ENCODE data around the gene MMP7. TPM values are rescaled to one million over a fixed set of nuclear protein-coding genes. Genes with fewer than 3 reads are reported as not detected.

MMP7 gene
- total RNA-seq, 2 experiments from 2014 or later = not detected

- TF ChIP-seq EZH2phosphoT487 (IDR thresholded peaks at IDR 0.05; ENCODE audit: borderline replicate concordance, low read depth, low read length) = no peak
- TF ChIP-seq, protein P1, sequence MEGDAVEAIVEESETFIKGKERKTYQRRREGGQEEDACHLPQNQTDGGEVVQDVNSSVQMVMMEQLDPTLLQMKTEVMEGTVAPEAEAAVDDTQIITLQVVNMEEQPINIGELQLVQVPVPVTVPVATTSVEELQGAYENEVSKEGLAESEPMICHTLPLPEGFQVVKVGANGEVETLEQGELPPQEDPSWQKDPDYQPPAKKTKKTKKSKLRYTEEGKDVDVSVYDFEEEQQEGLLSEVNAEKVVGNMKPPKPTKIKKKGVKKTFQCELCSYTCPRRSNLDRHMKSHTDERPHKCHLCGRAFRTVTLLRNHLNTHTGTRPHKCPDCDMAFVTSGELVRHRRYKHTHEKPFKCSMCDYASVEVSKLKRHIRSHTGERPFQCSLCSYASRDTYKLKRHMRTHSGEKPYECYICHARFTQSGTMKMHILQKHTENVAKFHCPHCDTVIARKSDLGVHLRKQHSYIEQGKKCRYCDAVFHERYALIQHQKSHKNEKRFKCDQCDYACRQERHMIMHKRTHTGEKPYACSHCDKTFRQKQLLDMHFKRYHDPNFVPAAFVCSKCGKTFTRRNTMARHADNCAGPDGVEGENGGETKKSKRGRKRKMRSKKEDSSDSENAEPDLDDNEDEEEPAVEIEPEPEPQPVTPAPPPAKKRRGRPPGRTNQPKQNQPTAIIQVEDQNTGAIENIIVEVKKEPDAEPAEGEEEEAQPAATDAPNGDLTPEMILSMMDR (conservative IDR thresholded peaks at IDR 0.05; ENCODE audit: low read length) = no peak
- Histone ChIP-seq H3K27ac (ENCODE audit: low read depth, low read length, poor library complexity, severe bottlenecking) (no peak overlapping the region), H3K9me2 (ENCODE audit: insufficient read depth, low read length) (no peaks in the 10 kb centered on the region), H3K4me1 (ENCODE audit: insufficient read depth, low read length, poor library complexity, severe bottlenecking) (peaks cover 5% of the 10 kb centered on the region), H3K4me2 (ENCODE audit: low read length) (no peak overlapping the region), H3K36me3 (ENCODE audit: insufficient read depth, low read length) (no peaks in the 10 kb centered on the region), H4K20me1 (ENCODE audit: insufficient read depth, low read length) (no peaks in the 10 kb centered on the region), H3K9me3 (ENCODE audit: low read length) (peaks cover 21% of the 10 kb centered on the region; the same call in 1 of the 2 replicates), H3K79me2 (ENCODE audit: insufficient read depth, low read depth, low read length) (no peaks in the 10 kb centered on the region), H2AFZ (ENCODE audit: low read length) (no peak overlapping the region), H3K4me3 (ENCODE audit: low read depth, low read length, poor library complexity, severe bottlenecking) (no peak overlapping the region)
- no peak for DNase-seq (ENCODE audit: low spot score)
- intact Hi-C loops (cut with micrococcal nuclease; ENCODE audit: unreplicated experiment) = no loop called here
- POLR2A ChIA-PET = interaction anchor here (0.6 to 1.5 kb wide), 3 partner anchors 13 to 76 kb away, joined by 3 to 5 read pairs (median 4); no protein-coding TSS in a partner anchor
- no TSS peak for BruUV-seq (replicated peaks)
- CTCF ChIA-PET (ENCODE audit: unreplicated experiment) = no interaction called here
These were observed 42.1 kb upstream of the MMP7 start for GRCh38 chr11:102572554-102573220.

GRCh38 chr11:102568851-102569250, 38.3 kb upstream of the MMP7 start:
- Histone ChIP-seq H3K4me3 (ENCODE audit: low read depth, low read length, poor library complexity, severe bottlenecking) (no peak overlapping the region), H3K79me2 (ENCODE audit: insufficient read depth, low read depth, low read length) (no peaks in the 10 kb centered on the region), H3K27ac (ENCODE audit: low read depth, low read length, poor library complexity, severe bottlenecking) (no peak overlapping the region), H4K20me1 (ENCODE audit: insufficient read depth, low read length) (no peaks in the 10 kb centered on the region), H3K9me3 (ENCODE audit: low read length) (peaks cover 22% of the 10 kb centered on the region; the same call in 1 of the 2 replicates), H3K9me2 (ENCODE audit: insufficient read depth, low read length) (no peaks in the 10 kb centered on the region), H2AFZ (ENCODE audit: low read length) (no peak overlapping the region), H3K36me3 (ENCODE audit: insufficient read depth, low read length) (no peaks in the 10 kb centered on the region), H3K4me2 (ENCODE audit: low read length) (no peak overlapping the region), H3K4me1 (ENCODE audit: insufficient read depth, low read length, poor library complexity, severe bottlenecking) (no peaks in the 10 kb centered on the region)
- CTCF ChIA-PET (ENCODE audit: unreplicated experiment) = no interaction called here
- no peak for DNase-seq (ENCODE audit: low spot score)
- intact Hi-C loops (cut with micrococcal nuclease; ENCODE audit: unreplicated experiment) = no loop called here
- POLR2A ChIA-PET = interaction anchor here (0.7 to 1.9 kb wide), 2 partner anchors 9 to 12 kb away, joined by 3 to 10 read pairs; no protein-coding TSS in a partner anchor
- no TSS peak for BruUV-seq (replicated peaks)
- no peak for TF ChIP-seq EZH2phosphoT487 (IDR thresholded peaks at IDR 0.05; ENCODE audit: borderline replicate concordance, low read depth, low read length)
- TF ChIP-seq, protein P1 (conservative IDR thresholded peaks at IDR 0.05; ENCODE audit: low read length) = no peak

DNA sequence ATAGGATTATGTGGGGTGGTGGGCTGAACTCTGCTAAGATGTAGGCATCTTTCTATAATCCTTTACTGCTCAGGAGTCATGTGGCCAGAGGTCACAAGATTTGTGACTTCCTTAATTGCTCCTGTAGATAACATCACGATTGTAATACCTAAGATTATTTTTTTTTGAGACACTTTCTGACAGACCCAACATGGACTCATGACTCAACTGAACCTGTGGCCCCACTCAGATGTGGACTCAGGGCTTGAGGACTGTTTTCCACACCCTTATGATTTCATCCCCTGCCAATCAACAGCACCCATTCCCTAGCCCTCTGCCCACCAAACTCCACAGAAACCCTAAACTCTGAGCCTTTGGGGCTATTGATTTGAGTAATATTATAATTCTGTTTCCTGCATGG, 35.6 kb upstream of the MMP7 start:
- DNase-seq (ENCODE audit: low spot score) = no peak
- Histone ChIP-seq H4K20me1 (ENCODE audit: insufficient read depth, low read length) (no peaks in the 10 kb centered on the region), H3K9me3 (ENCODE audit: low read length) (peaks cover 22% of the 10 kb centered on the region; the same call in 1 of the 2 replicates), H2AFZ (ENCODE audit: low read length) (no peak overlapping the region), H3K27ac (ENCODE audit: low read depth, low read length, poor library complexity, severe bottlenecking) (no peak overlapping the region), H3K36me3 (ENCODE audit: insufficient read depth, low read length) (no peaks in the 10 kb centered on the region), H3K9me2 (ENCODE audit: insufficient read depth, low read length) (no peaks in the 10 kb centered on the region), H3K4me1 (ENCODE audit: insufficient read depth, low read length, poor library complexity, severe bottlenecking) (peaks cover 18% of the 10 kb centered on the region), H3K79me2 (ENCODE audit: insufficient read depth, low read depth, low read length) (no peaks in the 10 kb centered on the region), H3K4me3 (ENCODE audit: low read depth, low read length, poor library complexity, severe bottlenecking) (no peak overlapping the region), H3K4me2 (ENCODE audit: low read length) (no peak overlapping the region)
- intact Hi-C loops (cut with micrococcal nuclease; ENCODE audit: unreplicated experiment) = no loop called here
- ChIA-PET CTCF (ENCODE audit: unreplicated experiment) (no interaction called here), POLR2A (no interaction called here)
- TF ChIP-seq EZH2phosphoT487 (IDR thresholded peaks at IDR 0.05; ENCODE audit: borderline replicate concordance, low read depth, low read length) = no peak
- TF ChIP-seq, protein P1 (conservative IDR thresholded peaks at IDR 0.05; ENCODE audit: low read length) = no peak
- no TSS peak for BruUV-seq (replicated peaks)
